ENCODE results near the gene NAV3. TPM values are rescaled to one million over a fixed set of nuclear protein-coding genes. Genes with fewer than 3 reads are reported as not detected.

The NAV3 gene
- total RNA-seq, result not detected

GRCh38 chr12:77830583-77831351, at the start of gene NAV3:
Gene NAV3 (plus strand): TSS chr12:77830894. CDS start chr12:77831462, 568 bp downstream.
- ATAC-seq (no peak), DNase-seq (no peak)
- Mint-ChIP-seq H3K27me3 (no peaks in the 10 kb centered on the region), H3K4me3 (no peak within 1 kb of the TSS), H3K27ac (no peak within 1 kb of the TSS), H3K9me3 (no peaks in the 10 kb centered on the region), H3K4me1 (ENCODE audit: low read depth) (no peaks in the 10 kb centered on the region), H3K36me3 (ENCODE audit: low read depth) (no peaks in the 10 kb centered on the region)
- POLR2A ChIA-PET, result no interaction called here
- TF ChIP-seq CTCF (IDR thresholded peaks at IDR 0.05), result no peak
- CTCF ChIA-PET, result no interaction called here
- intact Hi-C loops (cut with micrococcal nuclease), result no loop called here

GRCh38 chr12:77782034-77782433, 48.7 kb upstream of the NAV3 start:
- TF ChIP-seq CTCF (IDR thresholded peaks at IDR 0.05), result no peak
- ATAC-seq, result no peak
- no peak overlapping the region for H3K27ac Mint-ChIP-seq
- POLR2A ChIA-PET, result no interaction called here
- DNase-seq, result no peak
- peaks cover 2% of the 10 kb centered on the region for H3K9me3 Mint-ChIP-seq
- H3K4me1 Mint-ChIP-seq (ENCODE audit: low read depth), result no peaks in the 10 kb centered on the region
- no peak overlapping the region for H3K4me3 Mint-ChIP-seq
- H3K36me3 Mint-ChIP-seq (ENCODE audit: low read depth), result no peaks in the 10 kb centered on the region
- CTCF ChIA-PET, result no interaction called here
- intact Hi-C loops (cut with micrococcal nuclease), result no loop called here
- no peaks in the 10 kb centered on the region for H3K27me3 Mint-ChIP-seq

- ChIA-PET CTCF (no interaction called here), POLR2A (no interaction called here)
- intact Hi-C loops (cut with micrococcal nuclease), result no loop called here
- no peak for TF ChIP-seq CTCF (IDR thresholded peaks at IDR 0.05)
- Mint-ChIP-seq H3K9me3 (peaks cover 2% of the 10 kb centered on the region), H3K27ac (no peak overlapping the region), H3K4me1 (ENCODE audit: low read depth) (no peaks in the 10 kb centered on the region), H3K27me3 (no peaks in the 10 kb centered on the region), H3K36me3 (ENCODE audit: low read depth) (no peaks in the 10 kb centered on the region), H3K4me3 (no peak overlapping the region)
- no peak for DNase-seq
- ATAC-seq, result no peak
These were observed 47.9 kb upstream of the NAV3 start for GRCh38 chr12:77782766-77783165.

- CTCF ChIA-PET, result no interaction called here
- Mint-ChIP-seq H3K27ac (no peak overlapping the region), H3K4me1 (ENCODE audit: low read depth) (no peaks in the 10 kb centered on the region), H3K27me3 (no peaks in the 10 kb centered on the region), H3K36me3 (ENCODE audit: low read depth) (no peaks in the 10 kb centered on the region), H3K9me3 (peaks cover 2% of the 10 kb centered on the region), H3K4me3 (no peak overlapping the region)
- DNase-seq (no peak), ATAC-seq (no peak)
- TF ChIP-seq CTCF (IDR thresholded peaks at IDR 0.05), result no peak
- POLR2A ChIA-PET, result no interaction called here
- intact Hi-C loops (cut with micrococcal nuclease), result no loop called here
These were observed 45.5 kb upstream of the NAV3 start for GRCh38 chr12:77785211-77785610.

GRCh38 chr12:77786675-77787074, 44.0 kb upstream of the NAV3 start:
- ChIA-PET CTCF (no interaction called here), POLR2A (no interaction called here)
- Mint-ChIP-seq H3K4me3 (no peak overlapping the region), H3K27me3 (no peaks in the 10 kb centered on the region), H3K36me3 (ENCODE audit: low read depth) (no peaks in the 10 kb centered on the region), H3K27ac (no peak overlapping the region), H3K9me3 (peaks cover 2% of the 10 kb centered on the region), H3K4me1 (ENCODE audit: low read depth) (no peaks in the 10 kb centered on the region)
- intact Hi-C loops (cut with micrococcal nuclease), result no loop called here
- TF ChIP-seq CTCF (IDR thresholded peaks at IDR 0.05), result no peak
- DNase-seq (no peak), ATAC-seq (no peak)

Measured in activated CD8-positive, alpha-beta T cell treated with anti-CD3 and anti-CD28 coated beads for 36 hours (primary cell).